ENCODE measurements around the gene RAPGEF1. TPM values are rescaled to one million over a fixed set of nuclear protein-coding genes. Genes with fewer than 3 reads are reported as not detected.

The RAPGEF1 gene
- total and polyA plus RNA-seq, 2 experiments from 2014 or later: 9.9 to 82.8 TPM

DNA sequence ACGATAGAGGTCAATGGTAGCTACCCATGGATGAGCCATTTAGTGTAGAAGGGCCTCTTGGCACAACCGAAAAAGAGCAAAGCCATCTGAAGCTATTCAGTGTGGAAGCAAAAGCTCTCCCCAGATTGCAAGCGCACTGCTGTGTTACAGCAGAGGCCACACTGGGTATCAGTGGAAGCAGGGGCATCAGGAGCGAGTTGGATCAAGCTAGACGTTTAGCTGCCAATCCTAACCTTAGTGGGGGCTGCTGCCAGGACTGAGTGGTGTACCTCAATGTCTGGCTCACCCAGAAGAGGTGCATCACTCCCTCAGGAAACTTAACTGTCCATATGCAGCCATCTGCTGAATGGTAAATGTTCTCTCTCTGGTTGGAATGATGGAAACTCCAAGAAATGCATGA, 44.5 kb downstream of the RAPGEF1 start:
- DNase-seq (ENCODE audit: low spot score) (no peak), ATAC-seq (no peak)
- Mint-ChIP-seq H3K4me3 (no peak overlapping the region), H3K27me3 (ENCODE audit: insufficient read depth, low read depth, poor library complexity) (peaks cover 4% of the 10 kb centered on the region), H3K4me1 (peaks cover 79% of the 10 kb centered on the region), H3K27ac (no peak overlapping the region; the same call in 1 of the 2 replicates), H3K9me3 (no peaks in the 10 kb centered on the region; the same call in 2 of the 3 replicates), H3K36me3 (ENCODE audit: low read depth) (no peaks in the 10 kb centered on the region; the same call in 2 of the 3 replicates)
- H3K9me2 ChIP-seq (ENCODE audit: insufficient read depth): no peaks in the 10 kb centered on the region
- no peaks in the 10 kb centered on the region for H3F3A ChIP-seq (replicated peaks; ENCODE audit: low read depth)
- H3K27ac ChIP-seq (ENCODE audit: low read depth): peak overlapping the region; percentile 70; the same call in 1 of the 2 replicates
- no peaks in the 10 kb centered on the region for H3K36me3 ChIP-seq (ENCODE audit: insufficient read depth)
- H3K4me2 ChIP-seq: peak overlapping the region; percentile 54
- H3K4me3 ChIP-seq: no peak overlapping the region
- no peaks in the 10 kb centered on the region for H3K27me3 ChIP-seq (ENCODE audit: insufficient read depth)
- no peaks in the 10 kb centered on the region for H4K20me1 ChIP-seq (replicated peaks; ENCODE audit: insufficient read depth)
- no peak overlapping the region for H2AFZ ChIP-seq
- H3K79me2 ChIP-seq (replicated peaks; ENCODE audit: insufficient read depth): peaks cover 77% of the 10 kb centered on the region
- TF ChIP-seq, protein P1, sequence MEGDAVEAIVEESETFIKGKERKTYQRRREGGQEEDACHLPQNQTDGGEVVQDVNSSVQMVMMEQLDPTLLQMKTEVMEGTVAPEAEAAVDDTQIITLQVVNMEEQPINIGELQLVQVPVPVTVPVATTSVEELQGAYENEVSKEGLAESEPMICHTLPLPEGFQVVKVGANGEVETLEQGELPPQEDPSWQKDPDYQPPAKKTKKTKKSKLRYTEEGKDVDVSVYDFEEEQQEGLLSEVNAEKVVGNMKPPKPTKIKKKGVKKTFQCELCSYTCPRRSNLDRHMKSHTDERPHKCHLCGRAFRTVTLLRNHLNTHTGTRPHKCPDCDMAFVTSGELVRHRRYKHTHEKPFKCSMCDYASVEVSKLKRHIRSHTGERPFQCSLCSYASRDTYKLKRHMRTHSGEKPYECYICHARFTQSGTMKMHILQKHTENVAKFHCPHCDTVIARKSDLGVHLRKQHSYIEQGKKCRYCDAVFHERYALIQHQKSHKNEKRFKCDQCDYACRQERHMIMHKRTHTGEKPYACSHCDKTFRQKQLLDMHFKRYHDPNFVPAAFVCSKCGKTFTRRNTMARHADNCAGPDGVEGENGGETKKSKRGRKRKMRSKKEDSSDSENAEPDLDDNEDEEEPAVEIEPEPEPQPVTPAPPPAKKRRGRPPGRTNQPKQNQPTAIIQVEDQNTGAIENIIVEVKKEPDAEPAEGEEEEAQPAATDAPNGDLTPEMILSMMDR (conservative IDR thresholded peaks at IDR 0.05; ENCODE audit: low read depth in 2 of 2): no peak
- TF ChIP-seq NANOG (IDR thresholded peaks at IDR 0.05; ENCODE audit: borderline replicate concordance): no peak
- TF ChIP-seq, protein P2, sequence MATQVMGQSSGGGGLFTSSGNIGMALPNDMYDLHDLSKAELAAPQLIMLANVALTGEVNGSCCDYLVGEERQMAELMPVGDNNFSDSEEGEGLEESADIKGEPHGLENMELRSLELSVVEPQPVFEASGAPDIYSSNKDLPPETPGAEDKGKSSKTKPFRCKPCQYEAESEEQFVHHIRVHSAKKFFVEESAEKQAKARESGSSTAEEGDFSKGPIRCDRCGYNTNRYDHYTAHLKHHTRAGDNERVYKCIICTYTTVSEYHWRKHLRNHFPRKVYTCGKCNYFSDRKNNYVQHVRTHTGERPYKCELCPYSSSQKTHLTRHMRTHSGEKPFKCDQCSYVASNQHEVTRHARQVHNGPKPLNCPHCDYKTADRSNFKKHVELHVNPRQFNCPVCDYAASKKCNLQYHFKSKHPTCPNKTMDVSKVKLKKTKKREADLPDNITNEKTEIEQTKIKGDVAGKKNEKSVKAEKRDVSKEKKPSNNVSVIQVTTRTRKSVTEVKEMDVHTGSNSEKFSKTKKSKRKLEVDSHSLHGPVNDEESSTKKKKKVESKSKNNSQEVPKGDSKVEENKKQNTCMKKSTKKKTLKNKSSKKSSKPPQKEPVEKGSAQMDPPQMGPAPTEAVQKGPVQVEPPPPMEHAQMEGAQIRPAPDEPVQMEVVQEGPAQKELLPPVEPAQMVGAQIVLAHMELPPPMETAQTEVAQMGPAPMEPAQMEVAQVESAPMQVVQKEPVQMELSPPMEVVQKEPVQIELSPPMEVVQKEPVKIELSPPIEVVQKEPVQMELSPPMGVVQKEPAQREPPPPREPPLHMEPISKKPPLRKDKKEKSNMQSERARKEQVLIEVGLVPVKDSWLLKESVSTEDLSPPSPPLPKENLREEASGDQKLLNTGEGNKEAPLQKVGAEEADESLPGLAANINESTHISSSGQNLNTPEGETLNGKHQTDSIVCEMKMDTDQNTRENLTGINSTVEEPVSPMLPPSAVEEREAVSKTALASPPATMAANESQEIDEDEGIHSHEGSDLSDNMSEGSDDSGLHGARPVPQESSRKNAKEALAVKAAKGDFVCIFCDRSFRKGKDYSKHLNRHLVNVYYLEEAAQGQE (IDR thresholded peaks at IDR 0.05; ENCODE audit: unreplicated experiment): no peak
- TF ChIP-seq CREB1 (CRISPR knock-in tag; IDR thresholded peaks at IDR 0.05; ENCODE audit: low read depth): no peak
- TF ChIP-seq JUNB (IDR thresholded peaks at IDR 0.05; ENCODE audit: unreplicated experiment): no peak
- TF ChIP-seq EZH2 (IDR thresholded peaks at IDR 0.05; ENCODE audit: low read depth, unreplicated experiment): no peak
- peaks cover 69% of the 10 kb centered on the region for H3K4me1 ChIP-seq (ENCODE audit: insufficient read depth)

DNA sequence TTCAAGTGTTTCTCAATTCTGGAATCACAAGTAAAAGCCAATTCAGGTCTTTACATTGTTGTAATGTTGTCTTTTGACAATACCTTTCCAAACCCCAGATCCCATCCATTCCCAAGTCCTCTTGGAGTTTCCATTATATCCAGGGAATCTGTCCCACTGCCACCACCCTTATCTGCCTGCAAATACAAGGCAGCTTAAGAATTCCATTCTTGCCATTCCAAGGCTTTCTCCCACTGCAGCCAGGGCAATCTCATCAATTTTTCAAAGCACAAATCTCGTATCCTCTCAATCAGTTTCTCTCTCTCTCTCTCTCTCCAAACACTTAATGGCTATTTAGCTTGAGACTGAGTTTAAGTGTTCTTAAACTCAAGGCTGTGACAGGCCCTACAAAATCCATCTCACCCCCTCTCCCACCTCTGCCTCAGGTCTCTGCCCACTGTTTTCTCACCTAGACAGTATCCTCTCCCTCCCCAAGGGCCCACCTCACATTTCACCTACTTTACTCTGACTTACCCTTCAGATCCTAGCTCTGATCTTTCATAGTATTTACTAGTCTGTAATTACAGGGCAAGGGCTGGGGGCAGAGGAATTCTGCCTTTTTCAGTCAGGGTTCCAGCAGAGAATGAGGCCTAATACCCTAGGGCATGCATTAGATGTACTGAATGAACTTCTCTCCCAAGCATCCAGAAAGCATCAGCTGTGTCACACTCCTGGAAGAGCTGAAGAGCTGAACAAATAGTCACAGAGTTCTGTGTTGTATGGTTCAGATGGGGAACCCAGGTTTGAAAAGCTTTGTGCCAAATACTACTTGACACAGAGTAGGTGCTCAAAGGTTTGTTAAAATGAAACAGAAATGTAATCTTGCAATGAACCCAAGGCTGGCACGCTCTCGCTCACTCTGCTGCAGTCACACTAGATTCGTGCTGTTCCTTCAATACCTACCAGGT, 46.0 kb downstream of the RAPGEF1 start:
- Histone ChIP-seq H4K20me1 (replicated peaks; ENCODE audit: insufficient read depth) (no peaks in the 10 kb centered on the region), H2AFZ (no peak overlapping the region), H3K4me1 (ENCODE audit: insufficient read depth) (peaks cover 67% of the 10 kb centered on the region), H3K36me3 (ENCODE audit: insufficient read depth) (no peaks in the 10 kb centered on the region), H3K4me3 (no peak overlapping the region), H3F3A (replicated peaks; ENCODE audit: low read depth) (no peaks in the 10 kb centered on the region), H3K4me2 (peak overlapping the region; percentile 54), H3K27ac (ENCODE audit: low read depth) (peak overlapping the region; percentile 89), H3K79me2 (replicated peaks; ENCODE audit: insufficient read depth) (peaks cover 77% of the 10 kb centered on the region), H3K9me2 (ENCODE audit: insufficient read depth) (no peaks in the 10 kb centered on the region), H3K27me3 (ENCODE audit: insufficient read depth) (no peaks in the 10 kb centered on the region)
- no peak overlapping the region for H3K4me3 Mint-ChIP-seq
- H3K4me1 Mint-ChIP-seq: peaks cover 67% of the 10 kb centered on the region
- ATAC-seq (peak; percentile 6; the same call in 1 of the 3 replicates), DNase-seq (ENCODE audit: low spot score) (peak; percentile 66)
- peaks cover 4% of the 10 kb centered on the region for H3K27me3 Mint-ChIP-seq (ENCODE audit: insufficient read depth, low read depth, poor library complexity)
- H3K27ac Mint-ChIP-seq: peak overlapping the region; percentile 31; the same call in 1 of the 2 replicates
- H3K9me3 Mint-ChIP-seq: no peaks in the 10 kb centered on the region; the same call in 2 of the 3 replicates
- H3K36me3 Mint-ChIP-seq (ENCODE audit: low read depth): peaks cover 3% of the 10 kb centered on the region; the same call in 2 of the 3 replicates
- TF ChIP-seq EZH2phosphoT487 (IDR thresholded peaks at IDR 0.05; ENCODE audit: unreplicated experiment): no peak
- TF ChIP-seq POLR2AphosphoS5 (IDR thresholded peaks at IDR 0.05; ENCODE audit: low read depth): no peak
- TF ChIP-seq, protein P1 (conservative IDR thresholded peaks at IDR 0.05; ENCODE audit: low read depth in 2 of 2): no peak
- no peak for TF ChIP-seq ZNF114 (CRISPR knock-in tag; IDR thresholded peaks at IDR 0.05)
- TF ChIP-seq EZH2 (IDR thresholded peaks at IDR 0.05; ENCODE audit: low read depth, unreplicated experiment): no peak
- TF ChIP-seq, protein P2 (IDR thresholded peaks at IDR 0.05; ENCODE audit: unreplicated experiment): no peak
- no peak for TF ChIP-seq JUNB (IDR thresholded peaks at IDR 0.05; ENCODE audit: unreplicated experiment)
